DMS 273 (cell line): ENCODE results near the gene CRYBB1.

Experiments
- DNase-seq: peaks from one replicate; lab custom pipeline; 2025; ENCODE audit not compliant: unreplicated experiment; lab: John Stamatoyannopoulos, UW

CRYBB1 gene

GRCh38 chr22:26610072-26610958 lies 7.5 kb downstream of the CRYBB1 start:
- DNase-seq, result no peak

DNA sequence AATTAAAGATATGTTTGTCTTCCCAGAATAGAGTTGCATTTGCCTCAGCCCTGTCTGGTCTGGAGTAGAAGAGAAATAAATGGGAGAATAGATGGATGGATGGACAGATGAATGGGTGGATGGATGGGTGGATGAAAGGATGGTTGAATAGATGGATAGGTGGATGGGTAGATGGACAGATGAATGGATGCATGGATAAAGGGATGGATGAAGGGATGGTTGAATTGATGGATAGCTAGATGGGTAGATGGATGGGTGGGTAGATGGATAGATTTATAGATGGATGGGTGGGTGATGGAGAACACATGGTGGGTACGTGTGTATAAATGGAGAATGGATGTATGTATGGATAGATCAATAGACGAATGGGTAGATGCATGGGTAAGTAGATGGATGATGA lies 8.5 kb downstream of the CRYBB1 start:
- DNase-seq, result no peak

DNA sequence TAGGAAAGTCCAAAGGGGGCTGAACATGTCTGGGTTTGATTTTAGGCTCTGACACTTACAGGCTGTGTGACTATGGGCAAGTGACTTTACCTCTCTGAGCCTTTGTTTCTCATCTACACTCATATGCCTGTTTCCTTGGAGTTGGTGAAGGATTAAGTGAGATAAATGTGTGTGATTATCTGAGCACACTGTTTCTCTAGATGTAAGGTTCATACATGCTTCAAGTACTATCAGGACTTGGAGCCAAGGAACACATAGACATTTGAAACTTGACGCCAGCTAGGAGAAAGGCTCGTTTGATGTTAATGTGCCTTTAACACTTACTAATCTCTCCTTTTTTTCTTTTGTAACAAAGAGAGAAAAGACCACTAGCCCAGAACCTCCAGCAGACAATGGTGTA lies 9.7 kb downstream of the CRYBB1 start:
- DNase-seq, result no peak

DNA sequence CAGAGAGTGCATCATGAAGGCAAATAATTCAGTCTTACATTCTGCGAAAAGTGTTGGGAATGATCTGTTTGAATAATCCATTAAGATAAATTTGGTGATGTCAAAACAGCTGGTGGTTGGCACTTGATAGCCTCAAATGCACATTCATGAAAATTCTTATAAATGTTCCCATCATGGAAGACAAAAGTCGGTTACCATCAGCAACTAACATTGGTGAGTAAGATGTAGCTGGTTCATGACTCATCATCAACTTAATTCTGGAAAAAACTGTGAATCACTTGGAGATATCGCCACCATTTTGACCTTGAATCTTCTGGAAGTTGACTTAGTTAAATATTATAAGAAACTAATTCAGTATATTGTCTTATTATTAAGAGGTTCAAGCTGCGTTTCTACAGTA lies 11.2 kb downstream of the CRYBB1 start:
- no peak for DNase-seq

GRCh38 chr22:26604368-26604767 lies 13.5 kb downstream of the CRYBB1 start:
- DNase-seq, result no peak

DNA sequence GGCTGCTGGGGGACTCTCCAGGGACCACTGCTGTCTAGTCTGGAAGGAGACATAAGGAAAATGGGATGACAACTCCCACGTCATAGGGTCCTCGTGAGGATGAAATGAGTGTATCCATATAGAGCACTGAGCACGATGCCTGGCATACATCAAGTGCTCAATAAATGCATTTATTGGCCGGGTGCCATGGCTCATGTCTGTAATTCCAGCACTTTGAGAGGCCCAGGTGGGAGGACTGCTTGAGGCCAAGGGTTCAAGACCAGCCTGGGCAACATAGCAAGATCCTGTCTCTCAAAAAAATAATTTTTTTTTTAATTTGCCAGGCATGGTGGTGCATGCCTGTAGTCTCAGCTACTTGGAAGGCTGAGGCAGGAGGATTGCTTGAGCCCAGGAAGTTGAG lies 15.7 kb downstream of the CRYBB1 start:
- DNase-seq, result no peak

DNA sequence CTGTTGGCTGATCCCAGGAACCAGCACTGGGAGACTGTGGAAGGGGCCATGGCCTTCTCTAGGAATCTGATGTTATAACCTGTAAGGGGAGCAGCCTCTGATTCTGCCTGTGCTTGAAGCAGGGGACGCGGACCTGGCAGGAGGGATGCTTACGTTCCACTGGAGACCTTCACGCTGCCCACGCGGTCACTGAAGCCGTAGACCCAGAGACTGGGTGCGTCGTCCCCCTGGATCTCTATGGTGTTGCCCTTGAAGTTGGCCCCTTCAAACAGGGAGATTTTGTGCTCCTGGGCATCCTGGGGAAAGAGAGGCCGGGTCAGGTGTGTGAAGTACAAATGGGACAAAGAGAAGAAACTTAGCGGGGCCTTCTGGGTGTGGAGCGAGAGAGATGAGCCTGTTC lies 16.1 kb downstream of the CRYBB1 start:
- DNase-seq, result no peak

- no peak for DNase-seq
Measured at GRCh38 chr22:26599505-26599904, 18.3 kb downstream of the CRYBB1 start.

DNA sequence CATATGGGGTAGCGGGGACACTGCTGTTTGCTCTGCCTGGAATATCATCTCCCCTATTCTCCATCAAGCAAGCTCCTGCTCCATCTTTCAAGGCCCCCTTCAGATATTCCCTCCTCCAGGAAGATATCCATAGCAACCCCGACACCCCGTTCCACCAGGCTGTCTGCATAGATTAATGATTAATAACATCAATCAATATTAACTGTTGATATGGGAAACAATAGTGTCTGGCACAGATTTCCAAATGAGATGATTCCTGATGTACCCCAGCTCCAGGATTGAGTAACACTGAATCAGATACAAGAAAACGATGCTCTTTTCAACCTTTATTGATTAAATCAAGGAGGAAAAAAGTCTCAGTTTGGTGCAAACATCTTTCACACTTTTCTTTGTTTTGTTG lies 20.3 kb downstream of the CRYBB1 start:
- no peak for DNase-seq

DNA sequence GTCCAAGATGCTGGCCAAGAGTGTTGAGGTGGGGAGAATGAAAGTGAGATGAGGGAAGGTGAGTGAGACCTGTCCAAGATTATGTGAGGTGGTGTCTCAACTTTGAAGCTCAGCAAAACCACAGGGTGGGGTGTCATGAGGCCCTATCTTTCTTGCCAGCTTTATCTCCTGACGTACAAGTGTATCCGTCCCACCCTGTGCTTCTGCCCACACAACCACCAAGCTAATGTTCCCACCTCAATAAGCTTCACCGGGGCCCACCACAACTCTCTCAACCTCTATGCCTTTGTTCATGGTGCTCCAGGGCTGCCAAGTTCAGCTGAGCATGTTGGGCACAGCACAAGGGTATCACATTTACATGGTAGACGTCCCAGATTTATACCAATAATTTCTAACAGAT lies 20.8 kb downstream of the CRYBB1 start:
- DNase-seq, result no peak

DNA sequence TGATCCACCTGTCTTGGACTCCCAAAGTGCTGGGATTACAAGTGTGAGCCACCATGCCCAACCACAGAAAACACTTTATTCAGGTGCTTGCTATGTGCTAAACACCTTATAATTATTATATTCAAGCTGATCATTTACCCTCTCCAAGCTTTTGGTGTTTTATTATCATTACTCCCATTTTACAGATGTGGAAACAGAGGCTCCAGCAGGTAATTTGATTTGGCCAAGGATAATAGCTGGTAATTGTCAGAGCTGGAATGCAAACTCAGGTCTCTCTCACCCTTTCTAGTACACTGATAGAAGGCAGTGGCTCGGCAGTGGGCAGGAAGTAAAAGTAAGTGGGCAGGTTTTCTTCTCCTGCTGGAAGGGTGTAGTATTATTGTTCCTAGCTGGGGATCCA lies 24.1 kb downstream of the CRYBB1 start:
- no peak for DNase-seq

DNA sequence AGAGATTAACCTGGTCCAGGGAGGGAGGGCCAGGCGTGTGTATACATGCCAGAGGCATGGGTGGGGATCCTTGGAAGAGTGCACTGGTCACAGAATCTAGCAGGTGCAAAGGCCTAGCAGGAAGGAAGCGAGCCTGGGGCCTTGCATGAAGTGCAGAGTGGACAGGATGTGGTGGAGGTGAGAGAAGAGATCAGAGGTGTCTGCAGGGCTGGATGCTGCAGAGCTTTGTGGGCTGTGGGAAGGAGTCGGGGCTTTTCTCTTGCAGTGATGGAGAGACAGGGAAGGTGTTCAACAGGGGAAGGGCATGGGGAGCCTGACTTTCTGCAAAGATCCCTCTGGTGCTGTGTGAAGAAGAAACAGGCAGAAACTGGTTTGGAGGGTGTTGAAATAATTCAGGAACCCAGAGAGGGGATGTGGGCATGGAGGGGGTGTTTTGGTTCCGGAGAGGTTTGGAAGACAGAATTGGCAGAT lies 25.4 kb downstream of the CRYBB1 start:
- no peak for DNase-seq

DNA sequence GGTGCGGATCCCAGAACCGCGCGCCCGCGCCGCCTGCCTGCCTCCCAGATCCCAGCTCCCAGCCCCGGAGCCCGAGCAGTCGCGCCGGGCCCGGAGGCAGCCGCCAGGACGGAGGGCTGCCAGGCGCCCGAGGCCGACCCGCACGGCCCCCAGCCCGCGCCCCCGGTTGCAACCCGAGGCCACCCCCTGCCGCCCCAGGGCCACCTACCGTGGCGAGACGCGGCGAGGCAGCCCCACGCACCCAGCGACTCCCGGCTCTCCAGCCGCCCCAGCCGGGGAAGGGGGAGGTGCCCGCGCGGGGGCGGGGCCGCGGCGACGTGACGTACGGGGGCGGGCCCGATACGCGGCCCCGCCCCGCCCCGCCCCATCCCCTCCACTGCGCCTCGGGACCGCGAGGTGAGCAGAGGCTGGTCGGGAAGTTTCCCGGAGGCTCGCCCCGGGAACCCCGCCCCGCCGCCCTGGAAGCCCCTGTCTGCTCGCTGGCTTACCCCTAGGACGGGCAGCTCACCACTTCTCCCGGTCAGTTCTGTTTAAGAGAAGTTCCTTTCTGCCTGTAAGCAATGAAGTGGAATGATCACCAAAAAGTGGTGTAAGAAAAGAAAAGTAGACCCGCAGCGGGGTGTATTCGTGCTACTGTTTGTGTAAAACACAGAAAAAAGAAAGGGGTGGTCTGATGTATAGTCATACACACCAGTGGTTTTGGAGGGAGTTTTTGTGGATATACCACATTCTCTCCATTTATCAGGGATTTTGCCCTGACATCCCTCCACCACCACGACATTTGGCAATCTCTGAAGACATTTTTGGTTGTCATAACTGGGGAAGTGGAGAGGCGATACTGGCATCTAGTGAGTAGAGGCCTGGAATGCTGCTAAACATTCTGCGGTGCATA lies 27.7 kb downstream of the CRYBB1 start, which contains the start of gene TPST2:
Gene TPST2, minus strand, starts transcription at position 288 of the 892 bp plus-strand sequence. CDS start 48,502 bp downstream, outside the sequence.
- peak; percentile 85 for DNase-seq

DNA sequence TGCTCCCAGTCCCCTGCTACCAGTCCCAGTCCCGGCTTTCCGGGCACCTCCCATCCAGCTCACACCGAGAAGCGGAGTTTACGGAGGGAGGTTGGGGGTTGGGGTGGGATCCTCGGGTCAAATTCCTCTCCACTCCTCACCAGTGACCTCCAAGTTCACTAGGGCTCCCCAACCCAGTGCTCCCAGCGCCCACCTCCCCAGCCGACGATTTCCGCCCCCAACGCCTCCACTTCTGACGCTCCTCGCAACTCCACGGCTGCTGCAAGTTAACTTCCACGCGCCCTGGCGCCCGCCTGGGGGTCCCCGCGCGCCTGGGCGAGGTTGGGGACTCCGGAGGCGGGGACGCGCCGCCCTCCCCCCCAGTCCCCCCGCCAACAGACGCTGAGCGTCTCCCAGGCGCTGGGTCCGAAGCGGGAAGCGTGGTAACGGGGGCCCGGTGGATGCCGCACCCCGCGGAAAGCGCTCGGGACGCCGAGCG lies 28.4 kb downstream of the CRYBB1 start:
- peak; percentile 46 for DNase-seq

DNA sequence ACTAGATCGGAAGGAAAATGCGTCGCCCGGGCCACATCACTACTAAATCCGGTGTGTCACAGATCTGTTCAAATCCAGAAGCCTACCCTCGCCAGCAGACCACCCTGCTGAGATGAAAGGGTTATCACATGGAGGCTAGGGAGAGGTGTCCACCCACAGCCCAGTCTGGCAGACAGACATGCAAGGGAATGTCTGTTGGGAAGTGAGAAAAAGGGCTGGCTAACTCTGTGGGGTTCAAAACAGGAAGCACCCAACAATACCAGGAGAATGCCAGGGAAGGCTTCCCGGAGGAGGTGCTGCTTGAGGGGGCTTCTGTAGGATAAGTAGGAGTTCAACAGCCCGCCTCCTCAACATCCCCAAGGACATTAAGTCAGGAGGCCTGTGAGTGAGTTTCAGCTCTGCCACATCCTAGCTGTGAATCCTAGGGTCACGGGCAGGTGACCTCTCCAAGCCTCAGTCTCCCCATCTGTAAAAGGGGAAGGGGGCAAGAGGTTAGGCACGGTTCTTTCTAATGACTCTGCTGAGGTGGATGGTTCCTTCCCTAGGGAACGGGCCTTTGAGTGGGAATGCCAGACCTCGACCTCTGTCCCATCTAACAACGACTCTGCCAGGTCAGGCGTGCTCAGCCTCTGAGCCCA lies 29.0 kb downstream of the CRYBB1 start:
- DNase-seq, result no peak

DNA sequence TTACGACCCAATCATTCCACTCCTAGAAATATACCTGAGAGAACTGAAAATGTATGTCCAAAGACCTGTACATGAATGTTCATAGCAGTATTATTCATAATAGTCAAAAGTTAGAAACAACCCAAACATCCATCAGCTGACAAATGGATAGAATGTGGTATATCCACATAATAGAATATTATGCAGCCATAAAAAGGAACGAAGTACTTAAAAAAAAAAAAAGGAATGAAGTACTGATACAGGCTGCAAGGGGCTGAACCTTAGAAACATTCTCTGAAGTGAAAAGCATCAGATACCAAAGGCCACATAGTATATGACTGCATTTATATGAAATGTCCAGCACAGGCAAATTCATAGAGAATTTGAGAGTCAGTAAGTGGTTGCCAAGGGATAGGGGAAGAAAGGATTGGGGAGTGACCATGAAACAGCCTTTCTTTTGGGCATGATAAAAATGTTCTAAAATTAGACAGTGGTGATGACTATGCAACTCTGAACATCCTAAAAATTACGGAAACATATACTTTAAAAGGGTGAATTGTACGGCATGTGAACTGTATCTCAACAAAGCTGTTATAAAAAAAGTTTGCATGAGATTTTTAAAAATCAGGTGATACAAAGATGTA lies 29.7 kb downstream of the CRYBB1 start:
- no peak for DNase-seq

GRCh38 chr22:26586556-26587325 lies 31.1 kb downstream of the CRYBB1 start:
- no peak for DNase-seq

DNA sequence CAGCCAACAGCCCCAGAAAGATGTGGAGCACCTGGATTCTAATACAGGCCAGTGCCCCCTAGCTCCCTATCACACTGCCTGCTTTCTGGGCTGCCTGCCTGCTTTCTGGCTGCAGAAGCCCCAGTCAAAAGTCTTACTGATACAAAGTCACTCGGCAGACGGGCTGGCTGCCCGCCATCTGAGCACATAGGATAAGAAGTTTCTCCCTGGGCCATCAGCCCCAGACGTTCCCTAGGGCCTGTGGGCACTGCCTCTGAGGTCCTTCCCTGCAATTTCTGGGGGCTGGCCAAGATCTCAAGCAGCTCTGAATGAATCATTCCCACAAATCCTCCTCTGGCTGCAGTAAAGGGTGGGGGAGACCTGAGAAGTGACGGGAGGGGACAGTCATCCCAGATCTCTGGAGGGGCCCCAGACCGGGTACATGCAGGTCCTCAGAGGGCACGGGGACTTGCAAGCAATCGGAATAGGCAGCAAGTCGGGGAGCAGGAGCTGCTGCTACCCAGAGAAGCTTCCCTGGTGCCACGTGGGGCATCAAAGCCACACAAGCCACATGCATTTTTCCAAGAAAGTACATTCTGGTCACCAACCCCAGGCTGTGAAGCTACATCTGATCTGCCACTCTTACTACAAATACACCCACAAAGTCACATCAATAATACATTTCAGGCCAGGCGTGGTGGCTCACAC lies 32.6 kb downstream of the CRYBB1 start:
- peak; percentile 79 for DNase-seq

GRCh38 chr22:26584010-26584409 lies 33.8 kb downstream of the CRYBB1 start:
- DNase-seq, result no peak
